HPDE6-E6E7 (cell line): ENCODE results near the gene NFIB.

Source experiments
- DNase-seq: peaks from one replicate; pipeline ENCODE4 v3.0.0; 2011; ENCODE audit warnings: missing footprints; ENCODE audit errors: extremely low spot score

Gene NFIB

DNA sequence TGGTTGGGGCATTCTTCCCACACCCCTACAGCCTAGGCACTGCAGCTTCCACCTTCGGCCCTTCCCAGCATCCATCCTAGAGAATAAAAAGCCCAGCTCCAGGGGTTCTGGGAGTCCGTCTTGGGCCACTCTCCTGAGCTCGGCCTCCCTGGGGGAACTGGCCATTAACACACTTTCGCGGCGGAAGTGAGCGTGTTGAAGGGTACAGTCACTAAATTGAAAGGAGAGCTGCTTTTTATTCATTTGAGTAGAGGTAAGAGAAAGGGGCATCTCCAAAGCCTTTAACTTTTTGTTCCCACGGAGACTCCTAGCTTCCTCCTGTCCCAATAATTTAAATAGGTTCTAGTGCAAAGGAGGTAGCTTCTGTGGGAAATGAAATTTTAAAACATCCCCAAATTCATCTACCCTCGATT is 31.0 kb upstream of the NFIB start:
- no peak for DNase-seq

DNA sequence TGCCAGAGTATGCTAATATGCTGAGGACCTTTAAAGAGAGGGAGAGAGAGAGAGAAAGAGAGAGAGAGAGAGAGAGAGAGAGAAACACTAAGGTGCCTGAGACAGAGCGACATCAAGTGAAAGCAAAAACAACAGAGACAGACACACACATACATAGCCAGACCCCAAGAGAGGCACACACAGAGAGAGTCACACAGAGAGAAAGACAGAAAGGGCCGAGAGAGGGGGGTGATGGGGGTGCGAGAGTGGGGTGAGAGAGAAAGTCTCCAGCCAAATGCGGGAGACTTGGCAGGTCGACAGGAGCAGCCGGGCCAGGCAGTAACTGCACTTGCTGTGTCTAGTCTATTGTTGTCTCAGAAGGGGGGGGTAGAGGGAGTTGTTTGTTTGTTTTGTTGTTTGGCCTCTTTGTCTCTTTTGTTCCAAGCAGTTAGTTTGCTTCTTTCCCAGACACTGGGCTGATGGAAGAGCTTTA is 30.1 kb upstream of the NFIB start:
- no peak for DNase-seq

DNA sequence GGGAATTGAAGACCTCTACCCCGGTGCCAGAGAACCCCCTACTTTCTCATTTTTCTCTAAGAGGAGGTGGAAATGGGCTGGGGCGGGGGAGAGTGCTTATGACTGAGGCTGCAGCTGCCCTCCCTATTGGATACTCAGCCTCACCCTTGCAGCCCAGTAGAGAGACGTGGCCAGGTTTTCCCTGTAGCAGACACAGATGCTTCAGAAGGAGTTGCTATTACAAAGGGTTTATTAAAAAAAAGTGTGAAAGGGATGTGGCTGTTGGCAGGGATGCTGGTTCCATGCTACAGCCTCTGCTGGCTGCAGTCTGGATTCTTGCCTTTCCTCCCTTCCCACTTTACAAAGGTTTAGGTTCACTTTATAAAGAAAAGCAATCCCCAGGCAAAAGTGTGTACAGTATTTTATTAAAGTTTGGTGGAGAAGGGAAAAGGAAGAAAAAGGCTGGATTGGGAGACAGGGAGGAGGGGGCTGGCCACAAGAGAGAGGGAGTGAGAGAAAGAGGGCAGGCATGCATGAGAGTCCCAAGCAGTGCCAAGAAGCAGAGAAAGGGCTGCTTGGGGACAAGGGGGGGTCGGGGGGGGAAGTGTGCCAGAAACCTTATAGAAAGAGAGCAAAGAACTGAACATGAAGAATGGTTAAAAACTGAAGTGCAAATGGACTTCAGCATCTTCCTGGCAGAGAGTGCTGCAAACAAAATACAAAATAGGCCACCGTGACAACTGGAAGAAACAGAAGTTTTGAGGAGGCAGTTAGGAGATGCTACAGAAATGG is 29.5 kb upstream of the NFIB start:
- DNase-seq, result no peak

DNA sequence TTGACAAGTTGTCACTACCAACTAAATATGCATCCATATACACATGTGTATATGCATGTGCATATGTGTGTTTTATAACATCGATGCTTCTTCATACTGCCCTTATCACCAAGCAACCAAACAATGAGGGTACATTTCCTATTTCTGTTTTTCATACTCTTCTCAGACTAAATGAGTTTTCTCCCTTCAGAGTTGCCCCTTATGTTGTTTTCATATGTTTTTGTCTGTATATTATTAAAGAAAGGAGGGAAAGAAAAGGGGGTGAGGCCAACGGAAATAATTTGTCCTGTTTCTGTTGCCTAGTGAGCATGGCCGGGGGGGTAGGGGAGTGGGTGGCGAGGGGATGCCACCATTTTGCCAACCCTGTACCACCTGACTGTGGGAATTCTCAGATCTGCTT is 28.8 kb upstream of the NFIB start:
- no peak for DNase-seq

DNA sequence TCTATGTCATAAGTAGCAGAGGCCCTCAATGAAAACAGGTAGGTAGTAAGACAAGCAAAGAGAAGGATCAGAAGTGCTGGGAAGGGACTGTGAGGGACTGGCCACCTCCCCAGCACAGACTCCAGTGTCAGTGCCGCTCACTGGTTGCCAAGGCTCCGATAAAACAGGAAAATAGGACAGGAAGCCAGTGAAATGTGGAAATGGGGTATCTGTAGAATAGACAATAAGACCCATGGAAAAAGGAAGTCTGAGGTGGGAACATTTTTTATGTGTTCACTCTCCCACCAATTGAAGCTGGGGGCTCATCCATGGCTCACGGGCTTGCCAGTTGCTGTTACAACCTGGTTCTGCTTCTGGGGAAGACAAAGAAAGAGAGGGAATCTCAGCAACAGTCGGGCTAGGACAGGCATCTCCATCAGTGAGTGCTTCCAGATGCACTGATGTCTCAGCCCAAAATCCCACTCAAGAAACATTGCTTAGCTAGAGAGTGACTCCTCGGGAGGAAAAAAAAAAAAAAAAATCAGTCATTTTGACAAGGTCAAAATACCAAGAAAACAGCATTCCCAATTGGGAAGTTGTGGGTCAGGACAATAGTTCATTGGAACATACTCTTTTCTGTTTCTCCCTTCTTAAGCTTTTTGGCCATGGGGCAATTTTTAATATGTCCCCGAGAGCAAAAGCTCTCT is 27.6 kb upstream of the NFIB start:
- no peak for DNase-seq

DNA sequence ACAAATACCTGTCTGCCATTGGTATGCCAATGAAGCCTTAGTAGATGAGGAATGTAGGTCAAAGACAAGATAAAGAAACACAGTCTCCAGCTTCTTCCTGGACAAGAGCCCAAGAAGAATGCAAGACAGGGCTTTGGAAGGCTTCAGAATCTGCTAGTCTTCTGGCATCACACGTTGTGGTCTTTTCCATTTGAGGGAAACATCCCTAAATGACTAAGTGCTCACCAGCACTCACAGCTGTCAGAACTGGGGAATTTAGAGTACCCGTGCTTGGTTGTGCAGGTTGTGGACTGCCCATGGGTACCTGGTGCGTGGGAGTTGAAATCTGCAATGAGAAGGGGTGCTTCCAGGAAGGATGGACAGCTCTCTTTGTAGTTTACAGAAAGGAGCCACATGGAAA is 27.1 kb upstream of the NFIB start:
- no peak for DNase-seq

DNA sequence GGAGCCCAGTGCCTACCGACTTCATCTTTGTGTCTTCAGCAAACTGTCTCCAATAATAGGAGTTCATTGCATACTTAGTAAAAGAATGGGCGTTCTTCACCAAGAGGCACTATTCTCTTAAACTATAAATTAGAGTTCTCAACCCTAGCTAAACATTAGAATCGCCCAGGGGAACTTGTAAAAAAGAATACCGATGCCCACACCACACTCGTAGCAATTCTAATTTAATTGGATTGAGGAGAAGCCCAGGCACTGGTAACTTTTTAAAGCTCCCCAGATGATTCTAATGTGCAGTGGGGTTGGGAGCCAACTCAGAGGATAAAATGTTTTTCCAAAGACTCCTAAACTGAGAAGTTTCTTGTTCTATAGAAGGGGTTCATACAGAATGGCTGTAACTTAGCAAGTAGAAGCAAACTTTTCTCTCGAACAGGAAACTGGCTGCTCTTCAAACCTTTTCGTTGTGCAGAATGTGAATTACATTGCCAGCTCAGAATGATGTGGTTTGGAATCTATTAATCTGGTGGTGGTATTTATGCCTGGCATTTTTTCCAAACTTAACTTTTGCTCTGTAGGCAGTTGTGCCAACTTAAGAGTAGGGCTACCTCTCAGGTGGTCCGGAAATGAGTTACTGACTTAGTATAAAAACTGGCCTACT is 26.4 kb upstream of the NFIB start:
- no peak for DNase-seq

DNA sequence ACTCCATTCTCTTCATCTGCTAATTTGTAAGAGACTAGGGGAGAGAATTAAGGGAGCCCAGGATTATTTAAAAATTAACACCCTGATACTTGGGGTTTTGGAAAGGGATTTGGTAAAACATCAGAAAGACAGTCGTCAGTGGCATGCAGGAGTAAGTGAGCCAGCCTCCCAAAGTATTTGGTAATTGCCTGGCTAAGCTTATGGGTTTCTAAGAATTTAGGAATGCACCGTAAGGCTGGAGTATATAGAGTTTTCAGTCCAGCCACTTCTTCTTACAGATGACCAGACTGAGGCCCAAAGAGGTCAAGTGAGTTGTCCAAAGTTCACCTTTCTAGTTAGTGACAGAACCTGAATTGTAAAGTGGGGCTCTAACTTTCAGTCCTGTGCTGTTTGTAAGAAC is 25.8 kb upstream of the NFIB start:
- DNase-seq, result no peak

DNA sequence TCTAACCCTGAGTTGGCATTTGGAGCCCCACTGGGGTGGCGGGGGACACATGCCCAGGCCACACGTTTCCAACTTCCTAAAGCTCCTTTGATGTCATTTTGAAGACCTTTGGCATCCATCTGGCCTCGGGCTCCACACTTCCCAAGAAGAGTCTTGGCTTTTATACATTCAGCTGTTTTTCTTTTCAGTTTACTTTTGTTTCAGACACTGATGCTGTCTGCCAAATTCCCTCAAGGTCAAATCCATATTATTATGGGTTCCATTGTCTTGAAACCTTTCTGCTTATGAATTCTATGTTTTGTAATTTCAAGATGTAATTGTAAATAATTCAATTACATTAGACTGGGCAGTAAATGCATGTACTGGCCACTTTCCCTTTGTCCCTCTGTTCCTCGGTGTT is 23.7 kb upstream of the NFIB start:
- DNase-seq, result no peak

DNA sequence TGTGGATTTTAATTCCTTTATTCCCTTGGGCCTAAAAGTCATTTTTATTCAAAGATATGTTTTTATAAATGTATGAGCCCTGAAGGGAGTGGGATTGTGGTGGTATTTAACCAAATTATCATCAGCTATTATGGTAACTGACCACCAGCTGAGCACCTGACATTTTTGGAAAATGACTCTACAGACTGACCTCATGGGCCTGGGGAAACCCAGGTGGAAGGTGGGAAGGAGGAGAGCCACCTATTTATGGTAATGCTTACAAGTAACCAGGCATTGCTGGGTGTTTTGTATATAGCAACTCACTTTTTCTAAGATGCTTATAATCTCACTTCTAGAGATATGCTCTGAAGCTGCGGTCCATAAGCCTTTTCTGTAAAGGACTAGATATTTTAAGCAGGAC is 22.3 kb upstream of the NFIB start:
- no peak for DNase-seq

DNA sequence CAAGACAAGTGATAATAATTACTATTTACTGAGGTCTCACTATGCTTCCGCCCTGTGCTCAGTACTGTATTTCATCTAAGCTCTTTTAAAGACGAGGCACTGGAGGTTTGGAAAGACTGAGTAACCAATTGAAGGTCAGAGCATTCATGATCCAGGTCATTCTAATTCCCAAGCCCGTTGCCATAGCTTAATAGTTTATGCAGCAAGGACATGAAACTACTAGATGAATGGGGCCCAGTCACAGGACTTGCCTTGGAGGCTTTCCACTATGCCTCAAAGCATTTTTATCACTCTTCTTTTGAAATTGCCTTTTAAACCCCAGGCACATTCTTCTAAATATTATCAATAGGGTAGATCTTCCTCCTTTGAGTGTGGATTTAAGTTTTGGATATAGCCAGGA is 17.2 kb upstream of the NFIB start:
- no peak for DNase-seq

DNA sequence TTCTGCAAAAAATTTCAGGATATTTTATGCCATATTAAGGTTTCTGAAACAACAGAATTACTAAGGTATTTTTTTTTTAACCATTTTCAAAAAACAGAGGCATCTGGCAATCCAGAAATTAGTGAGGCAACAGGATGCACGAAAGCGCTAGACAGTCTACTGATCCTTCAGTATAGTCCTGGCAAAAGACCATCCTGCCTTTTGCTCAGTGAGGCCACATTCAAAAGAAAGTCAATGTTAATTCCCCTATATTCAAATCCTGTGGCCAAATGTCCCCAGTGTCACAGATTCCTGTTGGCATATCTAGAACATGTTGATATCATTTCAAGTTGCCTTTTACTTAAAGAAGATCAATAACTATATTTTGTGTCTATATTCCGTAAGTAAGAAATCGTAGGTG is 13.1 kb upstream of the NFIB start:
- DNase-seq, result no peak

DNA sequence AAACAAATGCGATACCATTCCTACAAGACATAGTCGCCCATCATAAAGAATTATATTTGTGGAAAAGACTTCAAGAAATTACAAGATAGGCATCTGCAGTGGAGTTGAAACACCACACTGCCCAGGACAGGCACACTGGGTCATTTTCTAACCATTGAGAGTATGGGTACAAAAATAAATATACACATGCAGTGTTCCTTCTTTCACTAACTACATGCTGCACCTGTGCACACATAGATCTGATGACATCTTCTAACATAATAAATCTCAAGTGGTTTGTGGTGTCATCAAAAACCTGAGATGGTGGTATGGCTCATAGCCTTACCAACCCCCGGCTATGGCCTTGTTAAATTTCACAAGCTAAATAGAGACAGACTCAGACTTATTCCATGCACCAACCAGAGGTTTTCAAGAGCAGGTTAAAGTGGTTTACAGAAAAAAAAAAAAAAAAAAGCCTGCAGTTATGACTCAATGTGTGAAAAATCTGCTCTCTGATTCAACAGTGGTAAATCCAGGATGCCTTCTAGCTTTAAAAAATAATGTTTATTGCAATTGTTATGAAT is 12.4 kb upstream of the NFIB start:
- DNase-seq, result no peak

DNA sequence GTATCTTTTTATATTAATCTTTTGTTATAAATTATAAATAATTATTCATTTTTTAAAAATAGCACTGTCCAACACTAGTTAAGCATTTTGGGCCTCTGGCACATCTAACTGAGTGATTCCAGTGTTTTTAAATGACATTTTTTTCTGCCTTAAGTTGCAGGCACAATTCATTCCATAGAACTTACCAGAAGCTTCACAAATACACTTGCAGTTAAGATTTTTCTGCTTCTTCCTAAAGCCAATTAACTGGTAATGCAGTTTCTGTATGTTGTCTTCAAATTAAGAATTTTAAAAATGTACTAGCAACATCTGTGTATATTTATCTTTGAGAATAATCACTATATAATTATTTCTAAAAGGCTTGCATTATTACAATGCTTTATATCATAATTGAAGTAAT is 11.2 kb upstream of the NFIB start:
- no peak for DNase-seq

DNA sequence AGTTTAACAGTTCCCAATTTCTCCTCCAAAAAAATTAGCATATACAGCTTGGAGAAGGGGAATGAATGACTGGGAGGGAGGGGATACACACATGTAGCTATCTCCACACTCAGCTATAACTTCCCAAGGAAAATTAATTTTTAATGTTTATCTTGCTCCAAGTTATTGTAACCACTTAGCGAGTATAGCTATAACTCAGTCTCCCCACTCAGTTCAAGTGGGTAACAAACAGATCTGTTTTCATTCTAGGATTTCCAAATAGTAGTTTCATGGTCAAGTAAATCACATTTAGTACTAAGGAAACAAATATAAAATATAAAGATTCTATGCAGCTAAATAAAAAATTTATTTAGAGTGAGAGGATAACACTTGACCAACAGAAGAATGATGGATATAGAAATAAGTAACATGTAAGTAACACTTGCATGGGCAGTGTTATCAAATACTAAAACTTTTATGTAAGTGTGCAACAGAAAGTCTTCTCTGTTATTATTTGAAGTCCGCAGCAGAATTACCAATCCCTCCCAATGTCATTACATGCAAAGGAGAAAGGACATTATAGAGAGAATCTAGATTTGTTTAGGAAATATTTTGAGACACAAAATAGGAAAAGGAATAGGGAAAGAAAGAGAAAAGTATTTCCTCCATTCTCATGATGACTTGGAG is 10.2 kb upstream of the NFIB start:
- DNase-seq, result no peak

DNA sequence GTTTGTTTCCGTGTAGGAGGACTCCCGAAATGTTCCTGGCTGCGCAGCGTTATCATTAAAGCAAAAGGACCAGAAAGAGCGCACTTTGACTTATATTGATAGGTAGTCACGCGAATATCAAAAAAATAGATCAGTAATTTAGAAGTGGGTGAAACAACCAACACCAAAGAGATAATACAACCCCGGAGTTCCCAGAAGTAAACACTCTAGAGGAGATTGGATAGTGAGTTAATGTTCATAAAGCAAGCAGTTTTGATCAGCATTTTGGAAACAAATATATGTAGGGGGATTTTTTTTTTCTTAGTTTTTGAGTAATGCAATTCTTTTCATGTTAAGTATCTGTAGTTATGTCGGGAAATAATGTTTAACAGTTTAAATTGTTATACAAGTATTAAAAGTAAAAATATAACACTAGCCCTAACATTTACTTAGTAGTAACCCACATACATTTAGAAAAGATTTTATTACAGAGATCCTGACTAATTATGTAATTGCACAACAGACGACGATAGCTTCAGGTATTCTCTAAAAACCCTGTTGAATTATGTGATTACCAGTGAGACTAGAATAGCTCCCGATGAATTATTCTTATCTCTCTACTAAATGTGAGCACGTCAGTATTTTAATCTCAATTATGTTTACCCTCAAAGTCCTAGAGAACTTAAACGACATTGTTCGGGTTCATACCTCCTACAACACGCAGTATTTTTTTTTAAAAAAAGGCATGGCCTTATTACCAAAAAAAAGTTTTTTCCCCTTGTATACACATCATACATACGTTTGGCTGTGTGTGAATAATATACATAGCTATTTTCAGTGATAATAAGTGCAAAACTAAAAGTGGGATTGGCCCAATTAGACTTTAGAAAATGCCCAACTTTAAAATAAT is 9.4 kb upstream of the NFIB start:
- no peak for DNase-seq

DNA sequence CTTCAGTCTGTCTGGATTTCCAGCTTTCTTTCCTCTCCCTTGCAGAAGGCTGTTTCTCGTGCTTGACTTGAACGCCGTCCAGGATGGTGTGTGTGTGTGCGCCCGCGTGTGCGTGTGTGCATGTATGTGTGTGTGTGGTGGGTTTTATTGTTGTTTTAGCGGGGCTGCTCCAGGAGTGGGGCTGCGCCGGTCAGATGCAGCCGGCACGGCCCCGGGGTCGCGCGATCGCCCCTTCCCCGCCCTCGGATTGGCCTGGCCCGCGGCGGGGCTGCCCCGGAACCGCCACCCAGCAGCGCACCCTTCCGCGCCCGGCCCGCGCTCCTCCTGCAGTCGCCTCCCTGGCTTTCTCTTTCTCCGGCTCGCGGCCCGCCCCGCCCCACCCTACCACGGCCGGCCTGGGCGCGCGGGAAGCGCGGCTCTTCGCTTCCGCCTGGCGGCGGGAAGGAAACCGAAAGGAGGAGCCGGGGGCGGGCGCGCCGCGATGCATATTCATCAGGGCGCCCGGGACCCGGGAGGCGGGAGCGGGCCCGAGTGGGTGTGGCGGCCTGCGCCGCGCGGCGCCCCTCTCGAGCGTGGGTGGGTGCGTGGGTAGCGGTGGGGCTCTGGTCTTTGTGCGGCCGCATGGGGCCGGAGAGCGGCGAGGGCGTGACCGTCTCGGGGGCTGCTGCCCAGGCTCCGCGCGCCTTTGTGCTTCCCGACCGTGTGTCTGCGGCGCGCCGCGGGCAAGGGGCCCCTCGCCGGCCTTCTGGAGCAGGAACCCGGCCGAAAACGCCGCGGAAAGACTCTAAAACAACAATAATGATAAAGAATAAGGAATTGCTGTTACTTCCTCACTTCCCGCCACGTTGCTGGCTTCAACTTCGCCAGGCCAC is 8.5 kb upstream of the NFIB start:
- peak; percentile 74 for DNase-seq

DNA sequence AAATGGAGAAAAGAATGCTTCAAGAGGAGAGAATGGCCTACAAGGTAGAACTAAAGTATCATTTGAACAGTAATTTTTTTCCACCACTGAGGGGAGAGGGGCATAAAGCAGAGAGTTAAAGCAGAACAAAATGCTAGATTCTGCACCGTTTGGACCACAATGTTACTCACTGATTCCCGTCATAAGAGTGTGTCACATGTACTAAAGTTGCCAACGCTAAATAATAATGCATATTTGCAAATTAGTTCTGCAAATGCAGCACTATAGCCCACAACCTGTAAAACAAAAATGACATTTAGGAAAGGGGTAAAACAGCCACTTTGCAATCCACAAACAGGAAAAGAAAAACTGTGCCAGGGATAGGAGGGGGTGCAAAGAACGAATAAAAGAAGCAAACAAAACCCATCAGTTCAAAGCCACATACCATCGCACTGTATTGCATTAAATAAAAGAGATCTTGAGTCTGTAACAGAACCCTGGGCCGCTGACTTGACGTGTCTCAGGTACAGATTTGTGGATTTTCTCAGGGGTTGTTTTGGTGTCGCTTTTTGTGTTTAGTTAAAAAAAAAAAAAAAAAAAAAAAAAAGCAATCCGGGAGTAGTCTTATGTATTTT is 7.7 kb upstream of the NFIB start:
- DNase-seq, result no peak

DNA sequence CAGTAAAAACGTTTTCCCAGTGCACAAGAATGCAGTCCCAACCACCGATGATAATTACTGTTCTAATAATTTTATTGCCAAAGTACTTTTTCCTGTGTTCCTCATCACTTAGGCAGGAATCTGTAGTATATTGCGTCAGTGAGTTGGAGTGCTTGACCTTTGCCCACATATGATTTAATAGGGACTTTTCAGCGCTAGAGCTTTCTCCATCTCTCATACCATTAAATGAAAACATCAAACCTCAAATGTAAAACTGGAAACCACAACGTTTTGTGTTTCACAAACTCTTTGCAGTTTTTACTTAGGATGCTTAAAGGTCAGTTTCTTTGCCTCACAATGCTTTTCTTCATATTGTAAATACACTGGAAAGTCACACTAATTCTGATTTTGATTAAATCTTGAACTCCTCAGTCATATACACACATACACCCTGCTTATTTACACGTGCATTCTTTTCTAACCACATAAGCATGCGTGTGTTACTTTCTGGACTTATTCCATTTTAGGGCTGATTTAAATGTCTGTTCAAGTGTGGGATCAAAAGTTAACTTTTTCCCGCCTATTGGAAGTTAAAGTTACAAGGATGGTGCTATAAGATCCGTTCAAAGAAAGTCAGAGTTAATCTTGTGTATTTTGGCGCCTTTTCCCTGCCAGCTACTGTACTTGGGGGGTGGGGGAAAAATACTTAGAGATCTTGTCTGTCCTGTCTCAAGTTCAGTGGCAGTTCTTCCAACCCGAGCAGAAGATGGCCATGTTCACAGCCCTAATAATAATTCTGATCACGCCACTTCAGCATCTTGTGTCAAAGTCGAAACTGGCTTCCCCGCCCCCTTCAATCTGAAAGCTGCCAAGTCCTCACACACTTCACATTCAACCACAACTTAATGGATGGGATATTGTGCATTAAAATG is 6.6 kb upstream of the NFIB start:
- no peak for DNase-seq
